Kidney (tissue), 14 donors: ENCODE measurements around the gene RAF1. TPM values are rescaled to one million over a fixed set of nuclear protein-coding genes. Genes with fewer than 3 reads are reported as not detected.

Source experiments
- DNase-seq, 5 donors: peaks; one replicate each; pipeline ENCODE4 v3.0.0-alpha.2; 2013 to 2020
- FAIRE-seq: peaks from 2 replicates; lab custom pipeline; 2012; peaks lifted over from hg19 to GRCh38; lab: Jason Lieb, UNC
- H3K27ac ChIP-seq, 2 donors: one replicate each; pipeline ENCODE4 v1.7.0; 2013; ENCODE audit warnings: low read depth in 2 of 2, low read length in 2 of 2, inconsistent platforms in 1 of 2
- H3K27me3 ChIP-seq: one replicate; pipeline ENCODE4 v1.7.1; 2013; ENCODE audit warnings: low read length, inconsistent platforms; ENCODE audit not compliant: control insufficient read depth, insufficient read depth
- H3K36me3 ChIP-seq, 3 donors: one replicate each; pipeline versions ENCODE4 v1.7.0 to v1.7.1; 2013; ENCODE audit warnings: low read length in 3 of 3, control low read depth in 1 of 3, inconsistent platforms in 1 of 3; ENCODE audit not compliant: insufficient read depth in 3 of 3, control insufficient read depth in 2 of 3
- H3K4me1 ChIP-seq, 3 donors: one replicate each; pipeline versions ENCODE4 v1.7.0 to v1.7.1; 2013; ENCODE audit warnings: low read length in 3 of 3, inconsistent platforms in 1 of 3, low read depth in 1 of 3; ENCODE audit not compliant: control insufficient read depth in 2 of 3, insufficient read depth in 2 of 3
- H3K4me3 ChIP-seq, 3 donors: one replicate each; pipeline versions ENCODE4 v1.7.0 to v1.8.1; 2013; ENCODE audit warnings: low read length in 3 of 3, control low read depth in 1 of 3, inconsistent platforms in 1 of 3
- H3K9ac ChIP-seq, 3 donors: one replicate each; pipeline versions ENCODE4 v1.7.0 to v1.7.1; 2013; ENCODE audit warnings: low read length in 3 of 3, control low read depth in 1 of 3, inconsistent platforms in 1 of 3
- H3K9me3 ChIP-seq, 3 donors: one replicate each; pipeline versions ENCODE4 v1.7.0 to v1.7.1; 2013; ENCODE audit warnings: low read length in 3 of 3, control low read depth in 1 of 3, inconsistent platforms in 1 of 3; ENCODE audit not compliant: control insufficient read depth in 2 of 3, insufficient read depth in 1 of 3
- intact Hi-C: fragments of 100-400 bp; cut with DNase I; formaldehyde crosslinking; loops from one replicate; pipeline ENCODE4 v1.11.1; 2022
- polyA plus RNA-seq: library from polyadenylated mRNA; stranded (reverse); fragments of 350-450 nt; fragmentation: Illumina TruSeq; extraction: RNeasy Lipid Tissue Mini Kit (QIAGEN cat#74804); gene quantifications from one replicate; pipeline ENCODE4 v1.2.3, GENCODE V29; 2014; ENCODE audit warnings: low read depth, low replicate concordance; ENCODE audit not compliant: insufficient read depth
- total RNA-seq: library from RNA; stranded (reverse); fragmentation: NEBNext Ultra II Directional; extraction: Animal tissue kit (Norgen Biotek cat#: 25700); gene quantifications from one replicate; pipeline ENCODE4 v1.2.1, GENCODE V29; 2021
- TF ChIP-seq, protein P1 (sequence below): IDR thresholded peaks from 3 replicates; pipeline ENCODE4 v1.5.1; 2012; ENCODE audit warnings: mild to moderate bottlenecking, moderate library complexity, borderline replicate concordance; ENCODE audit not compliant: insufficient read depth; ENCODE audit errors: extremely low read depth
- donor health status: control.
- donor health status: control.
- donor health status: control.
- donor health status: control.
- donor health status: control.
- donor health status: DM: yes; HTN: yes; CAD: no.
- donor health status: Normal renal cell carcinoma (clear cell type).

RAF1 gene
- total and polyA plus RNA-seq, 2 donors from 2014 or later = 53.0 to 79.6 TPM

DNA sequence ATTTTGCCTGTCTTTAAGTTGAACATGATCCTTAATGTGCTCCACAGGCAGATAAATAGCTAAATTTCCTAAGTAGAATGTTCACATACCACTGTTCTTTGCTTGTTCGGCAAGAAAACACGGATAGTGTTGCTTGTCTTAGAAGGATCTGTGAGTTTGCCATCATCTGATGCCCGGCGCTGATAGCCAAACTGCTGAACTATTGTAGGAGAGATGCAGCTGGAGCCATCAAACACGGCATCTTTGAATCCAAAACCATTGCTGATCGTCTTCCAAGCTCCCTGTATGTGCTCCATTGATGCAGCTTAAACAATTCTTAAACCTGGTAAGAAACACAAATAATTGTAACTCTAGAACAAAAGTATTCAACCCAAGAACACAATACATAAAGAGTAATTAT lies 45.5 kb downstream of the RAF1 start:
- Histone ChIP-seq H3K27ac (no peak overlapping the region), H3K36me3 (peaks cover 0 to 18% (median 2%) of the 10 kb centered on the region in 3 donors), H3K4me3 (no peak overlapping the region), H3K27me3 (no peaks in the 10 kb centered on the region), H3K9me3 (no peaks in the 10 kb centered on the region), H3K9ac (no peak overlapping the region), H3K4me1 (peaks cover 0 to 15% (median 2%) of the 10 kb centered on the region in 3 donors)
- TF ChIP-seq, protein P1, sequence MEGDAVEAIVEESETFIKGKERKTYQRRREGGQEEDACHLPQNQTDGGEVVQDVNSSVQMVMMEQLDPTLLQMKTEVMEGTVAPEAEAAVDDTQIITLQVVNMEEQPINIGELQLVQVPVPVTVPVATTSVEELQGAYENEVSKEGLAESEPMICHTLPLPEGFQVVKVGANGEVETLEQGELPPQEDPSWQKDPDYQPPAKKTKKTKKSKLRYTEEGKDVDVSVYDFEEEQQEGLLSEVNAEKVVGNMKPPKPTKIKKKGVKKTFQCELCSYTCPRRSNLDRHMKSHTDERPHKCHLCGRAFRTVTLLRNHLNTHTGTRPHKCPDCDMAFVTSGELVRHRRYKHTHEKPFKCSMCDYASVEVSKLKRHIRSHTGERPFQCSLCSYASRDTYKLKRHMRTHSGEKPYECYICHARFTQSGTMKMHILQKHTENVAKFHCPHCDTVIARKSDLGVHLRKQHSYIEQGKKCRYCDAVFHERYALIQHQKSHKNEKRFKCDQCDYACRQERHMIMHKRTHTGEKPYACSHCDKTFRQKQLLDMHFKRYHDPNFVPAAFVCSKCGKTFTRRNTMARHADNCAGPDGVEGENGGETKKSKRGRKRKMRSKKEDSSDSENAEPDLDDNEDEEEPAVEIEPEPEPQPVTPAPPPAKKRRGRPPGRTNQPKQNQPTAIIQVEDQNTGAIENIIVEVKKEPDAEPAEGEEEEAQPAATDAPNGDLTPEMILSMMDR = no peak
- DNase-seq (no peak), FAIRE-seq (no peak)
- intact Hi-C loops = no loop called here

DNA sequence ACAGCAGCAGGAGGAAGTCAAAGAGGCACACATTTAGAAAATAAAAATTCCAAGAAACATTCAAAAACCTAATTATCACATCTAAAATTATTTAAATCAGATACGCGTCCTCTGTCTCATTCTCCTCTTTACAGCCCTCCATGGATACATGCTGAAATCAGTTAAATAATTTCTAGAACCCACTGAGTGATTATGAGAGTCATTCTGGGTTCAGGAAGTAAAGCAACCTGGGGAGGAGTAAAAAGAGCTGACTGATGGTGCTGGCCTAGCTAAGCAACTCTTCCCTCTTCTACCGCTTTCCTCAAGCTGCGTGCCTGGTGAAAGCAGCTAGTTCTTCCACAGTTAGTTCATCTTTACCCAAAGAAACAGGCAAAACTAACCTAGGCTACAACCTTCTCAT lies 48.7 kb downstream of the RAF1 start:
- TF ChIP-seq, protein P1 = no peak
- DNase-seq = no peak
- no peak for FAIRE-seq
- H3K27ac ChIP-seq = no peak overlapping the region
- H3K9ac ChIP-seq = no peak overlapping the region
- H3K4me1 ChIP-seq = no peaks in the 10 kb centered on the region
- intact Hi-C loops = no loop called here
- H3K9me3 ChIP-seq = no peaks in the 10 kb centered on the region
- H3K36me3 ChIP-seq = peaks cover 0 to 31% (median 6%) of the 10 kb centered on the region in 3 donors
- no peaks in the 10 kb centered on the region for H3K27me3 ChIP-seq
- H3K4me3 ChIP-seq = no peak overlapping the region

DNA sequence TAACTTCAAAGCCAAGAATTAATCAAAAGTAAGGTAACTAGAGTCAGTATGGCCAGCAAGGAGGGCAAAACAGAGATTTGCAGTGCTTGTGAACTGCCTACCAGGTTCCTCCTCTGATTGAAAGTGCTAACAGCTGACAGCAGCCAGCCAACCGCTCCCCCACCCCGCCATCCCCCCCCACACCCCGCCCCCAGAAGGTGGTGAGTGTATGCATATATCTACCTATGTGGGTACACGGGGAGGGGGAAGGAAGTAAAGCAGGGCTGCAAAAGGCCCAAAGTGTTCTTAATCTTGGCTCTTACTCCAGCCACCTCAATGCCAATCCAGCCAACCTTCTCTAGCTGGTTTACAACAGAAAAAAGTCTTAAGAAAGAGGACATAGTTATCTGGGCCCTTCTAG lies 50.7 kb downstream of the RAF1 start:
- peaks cover 3 to 38% (median 14%) of the 10 kb centered on the region in 3 donors for H3K36me3 ChIP-seq
- DNase-seq (no peak), FAIRE-seq (no peak)
- H3K4me3 ChIP-seq = no peak overlapping the region
- H3K4me1 ChIP-seq = no peaks in the 10 kb centered on the region
- intact Hi-C loops = no loop called here
- TF ChIP-seq, protein P1 = no peak
- H3K9me3 ChIP-seq = no peaks in the 10 kb centered on the region
- no peak overlapping the region for H3K27ac ChIP-seq
- H3K27me3 ChIP-seq = no peaks in the 10 kb centered on the region
- no peak overlapping the region for H3K9ac ChIP-seq
